MM.1S (cell line): ENCODE data around the gene ANXA4.

Source experiments
- EZH2phosphoT487 ChIP-seq: fragments of 300-600 bp; sonication (generic); IDR thresholded peaks from 2 replicates; pipeline ENCODE4 v1.6.1; 2018; ENCODE audit warnings: antibody characterized with exemption, low read length
- TF ChIP-seq, protein P1 (sequence below): fragments of 300-600 bp; sonication (generic); IDR thresholded peaks from 2 replicates; pipeline ENCODE4 v1.5.1; 2016; ENCODE audit warnings: antibody characterized with exemption, low read length, mixed read lengths

DNA sequence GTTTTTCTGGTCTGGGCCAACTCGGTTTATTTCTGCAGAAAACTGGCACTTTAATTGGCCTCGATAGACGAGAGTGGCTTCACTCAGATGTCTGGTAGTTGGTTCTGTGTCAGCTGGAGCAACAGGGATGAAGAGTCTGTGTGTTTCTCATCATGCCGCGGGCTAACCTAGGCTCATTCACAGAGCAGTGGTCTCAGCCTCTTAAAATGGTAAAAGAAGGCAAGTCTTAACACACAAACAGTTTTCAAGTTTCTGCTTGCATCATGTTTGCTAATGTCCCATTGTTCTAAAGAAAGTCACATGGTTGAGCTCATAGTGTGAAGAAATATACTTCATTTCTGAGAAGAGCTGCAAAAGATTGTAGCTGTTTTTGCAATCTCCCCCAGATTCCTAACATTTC lies 37.5 kb upstream of the ANXA4 start:
- TF ChIP-seq, protein P1, sequence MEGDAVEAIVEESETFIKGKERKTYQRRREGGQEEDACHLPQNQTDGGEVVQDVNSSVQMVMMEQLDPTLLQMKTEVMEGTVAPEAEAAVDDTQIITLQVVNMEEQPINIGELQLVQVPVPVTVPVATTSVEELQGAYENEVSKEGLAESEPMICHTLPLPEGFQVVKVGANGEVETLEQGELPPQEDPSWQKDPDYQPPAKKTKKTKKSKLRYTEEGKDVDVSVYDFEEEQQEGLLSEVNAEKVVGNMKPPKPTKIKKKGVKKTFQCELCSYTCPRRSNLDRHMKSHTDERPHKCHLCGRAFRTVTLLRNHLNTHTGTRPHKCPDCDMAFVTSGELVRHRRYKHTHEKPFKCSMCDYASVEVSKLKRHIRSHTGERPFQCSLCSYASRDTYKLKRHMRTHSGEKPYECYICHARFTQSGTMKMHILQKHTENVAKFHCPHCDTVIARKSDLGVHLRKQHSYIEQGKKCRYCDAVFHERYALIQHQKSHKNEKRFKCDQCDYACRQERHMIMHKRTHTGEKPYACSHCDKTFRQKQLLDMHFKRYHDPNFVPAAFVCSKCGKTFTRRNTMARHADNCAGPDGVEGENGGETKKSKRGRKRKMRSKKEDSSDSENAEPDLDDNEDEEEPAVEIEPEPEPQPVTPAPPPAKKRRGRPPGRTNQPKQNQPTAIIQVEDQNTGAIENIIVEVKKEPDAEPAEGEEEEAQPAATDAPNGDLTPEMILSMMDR, result no peak
- TF ChIP-seq EZH2phosphoT487, result no peak
